ENCODE results near the gene RRM1.

DNA sequence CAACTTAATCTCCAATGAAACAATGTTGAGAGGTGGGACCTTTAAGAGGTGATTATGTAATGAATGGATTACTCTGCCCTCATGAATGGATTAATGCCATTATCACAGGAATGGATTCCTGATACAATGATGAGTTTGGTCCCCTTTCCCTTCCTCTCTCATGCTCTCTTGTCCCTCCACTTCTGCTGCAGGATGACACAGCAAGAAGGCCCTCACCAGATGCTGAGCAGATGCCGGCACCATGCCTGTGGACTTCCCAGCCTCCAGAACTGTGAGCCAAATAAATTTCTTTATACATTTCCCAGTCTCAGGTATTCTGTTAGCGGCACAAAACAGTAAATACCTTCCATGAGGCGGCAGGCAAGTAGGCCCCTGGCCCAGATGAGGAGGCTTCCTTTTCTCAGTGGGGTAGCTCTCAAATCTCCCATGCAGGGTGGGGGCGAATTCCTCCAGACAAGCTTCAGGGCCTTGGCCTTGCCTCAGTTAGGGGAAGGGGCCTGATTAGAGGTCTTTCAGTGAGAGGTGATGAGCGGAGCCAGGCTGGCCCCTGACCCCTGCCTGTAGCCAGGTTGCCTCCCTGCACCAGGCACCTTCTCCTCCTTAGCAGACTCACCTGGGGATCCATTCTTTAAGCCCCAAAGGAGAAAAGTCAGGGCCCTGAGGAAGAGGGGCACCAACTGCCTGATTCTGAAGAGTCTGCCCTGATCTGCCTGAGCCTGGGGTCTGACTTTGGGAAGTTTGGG, 86.0 kb downstream of the RRM1 start:
- TF ChIP-seq CTCF (IDR thresholded peaks at IDR 0.05) (no peak), ZFX (IDR thresholded peaks at IDR 0.05; ENCODE audit: borderline replicate concordance) (no peak)
